ENCODE data around the gene NMT2. TPM values are rescaled to one million over a fixed set of nuclear protein-coding genes. Genes with fewer than 3 reads are reported as not detected.

Gene NMT2
- polyA plus RNA-seq, 10 donors, result 14.0 to 20.9 (median 17.6) TPM

GRCh38 chr10:15182540-15183207 lies 14.2 kb upstream of the NMT2 start:
- peak in 1 of 3 donors; percentile 23 for DNase-seq

GRCh38 chr10:15181576-15182156 lies 13.2 kb upstream of the NMT2 start:
- no peak for DNase-seq

- DNase-seq, result no peak
Observed at GRCh38 chr10:15180736-15181135, 12.2 kb upstream of the NMT2 start.

GRCh38 chr10:15176269-15176668 lies 7.8 kb upstream of the NMT2 start:
- DNase-seq, result no peak

GRCh38 chr10:15175587-15175986 lies 7.1 kb upstream of the NMT2 start:
- no peak for DNase-seq

- no peak for DNase-seq
Observed at GRCh38 chr10:15172306-15172840, 3.9 kb upstream of the NMT2 start.

GRCh38 chr10:15169555-15170401 lies 1.3 kb upstream of the NMT2 start:
- DNase-seq, result peak; percentile 7 to 49 (median 26)

GRCh38 chr10:15168786-15169554 lies 477 bp upstream of the NMT2 start:
- DNase-seq, result peak; percentile 93 to 94 (median 94)

GRCh38 chr10:15167411-15168290 lies 842 bp downstream of the NMT2 start:
- peak; percentile 18 to 78 (median 58) for DNase-seq

- DNase-seq, result no peak
Observed at GRCh38 chr10:15166325-15166724, 2.2 kb downstream of the NMT2 start.

GRCh38 chr10:15163253-15163828 lies 5.2 kb downstream of the NMT2 start:
- DNase-seq, result peak in 2 of 3 donors; percentile 16 to 37

GRCh38 chr10:15158972-15159371 lies 9.5 kb downstream of the NMT2 start:
- no peak for DNase-seq

- DNase-seq, result no peak
Observed at GRCh38 chr10:15158448-15158847, 10.0 kb downstream of the NMT2 start.

GRCh38 chr10:15155978-15156656 lies 12.4 kb downstream of the NMT2 start:
- DNase-seq, result no peak

GRCh38 chr10:15152556-15152955 lies 15.9 kb downstream of the NMT2 start:
- DNase-seq, result no peak

- no peak for DNase-seq
Observed at GRCh38 chr10:15150563-15150962, 17.9 kb downstream of the NMT2 start.

- no peak for DNase-seq
Observed at GRCh38 chr10:15149042-15149771, 19.3 kb downstream of the NMT2 start.

- DNase-seq, result no peak
Observed at GRCh38 chr10:15147594-15148392, 20.7 kb downstream of the NMT2 start.
